Measurements from ENCODE around the gene NAT16. TPM values are rescaled to one million over a fixed set of nuclear protein-coding genes. Genes with fewer than 3 reads are reported as not detected.

Gene NAT16
- total RNA-seq, 2 donors from 2014 or later: not detected

- H3K4me3 ChIP-seq: no peak overlapping the region
- TF ChIP-seq POLR2AphosphoS5 (IDR thresholded peaks at IDR 0.05) (no peak), CTCF (IDR thresholded peaks at IDR 0.05) (no peak), POLR2A (IDR thresholded peaks at IDR 0.05) (no peak)
- no peaks in the 10 kb centered on the region for H3K36me3 ChIP-seq
- H3K27ac ChIP-seq: no peak overlapping the region
- no peak for DNase-seq (ENCODE audit: low spot score)
- no peaks in the 10 kb centered on the region for H3K4me1 ChIP-seq (replicated peaks)
- H3K27me3 ChIP-seq (replicated peaks; ENCODE audit: insufficient read depth): no peaks in the 10 kb centered on the region
- no peaks in the 10 kb centered on the region for H3K9me3 ChIP-seq
- WGBS: 88% methylated on average over 17 of the region's 17 CpGs
- intact Hi-C loops (cut with DNase I): no loop called here
Measured at GRCh38 chr7:101195884-101196283, 15.8 kb upstream of the NAT16 start.

GRCh38 chr7:101189109-101189508 is 9.0 kb upstream of the NAT16 start:
- Histone ChIP-seq H3K9me3 (no peaks in the 10 kb centered on the region), H3K36me3 (no peaks in the 10 kb centered on the region), H3K4me1 (replicated peaks) (no peaks in the 10 kb centered on the region), H3K27ac (no peak overlapping the region), H3K4me3 (no peak overlapping the region), H3K27me3 (replicated peaks; ENCODE audit: insufficient read depth) (no peaks in the 10 kb centered on the region)
- intact Hi-C loops (cut with DNase I): no loop called here
- no peak for DNase-seq (ENCODE audit: low spot score)
- TF ChIP-seq CTCF (IDR thresholded peaks at IDR 0.05) (no peak), POLR2AphosphoS5 (IDR thresholded peaks at IDR 0.05) (no peak), POLR2A (IDR thresholded peaks at IDR 0.05) (no peak)
- 71% methylated on average over 8 of the region's 8 CpGs for WGBS

- DNase-seq (ENCODE audit: low spot score): no peak
- WGBS: 96% methylated on average over 4 of the region's 4 CpGs
- intact Hi-C loops (cut with DNase I): no loop called here
Measured at GRCh38 chr7:101186844-101187428, 6.8 kb upstream of the NAT16 start.

GRCh38 chr7:101186194-101186593 is 6.1 kb upstream of the NAT16 start:
- DNase-seq (ENCODE audit: low spot score): no peak
- Histone ChIP-seq H3K4me3 (no peak overlapping the region), H3K36me3 (no peaks in the 10 kb centered on the region), H3K9me3 (no peaks in the 10 kb centered on the region), H3K27ac (no peak overlapping the region), H3K27me3 (replicated peaks; ENCODE audit: insufficient read depth) (no peaks in the 10 kb centered on the region), H3K4me1 (replicated peaks) (no peaks in the 10 kb centered on the region)
- TF ChIP-seq POLR2AphosphoS5 (IDR thresholded peaks at IDR 0.05) (no peak), POLR2A (IDR thresholded peaks at IDR 0.05) (no peak), CTCF (IDR thresholded peaks at IDR 0.05) (no peak)
- intact Hi-C loops (cut with DNase I): no loop called here
- 67% methylated on average over 6 of the region's 6 CpGs for WGBS

More at GRCh38 chr7:101186844-101187428, 6.8 kb upstream of the NAT16 start:
- Histone ChIP-seq H3K4me3 (no peak overlapping the region), H3K4me1 (replicated peaks) (no peaks in the 10 kb centered on the region), H3K27me3 (replicated peaks; ENCODE audit: insufficient read depth) (no peaks in the 10 kb centered on the region), H3K9me3 (no peaks in the 10 kb centered on the region), H3K36me3 (no peaks in the 10 kb centered on the region), H3K27ac (no peak overlapping the region)
- TF ChIP-seq POLR2AphosphoS5 (IDR thresholded peaks at IDR 0.05) (no peak), CTCF (IDR thresholded peaks at IDR 0.05) (no peak), POLR2A (IDR thresholded peaks at IDR 0.05) (no peak)

- TF ChIP-seq CTCF (IDR thresholded peaks at IDR 0.05) (no peak), POLR2AphosphoS5 (IDR thresholded peaks at IDR 0.05) (no peak), POLR2A (IDR thresholded peaks at IDR 0.05) (no peak)
- Histone ChIP-seq H3K4me1 (replicated peaks) (no peaks in the 10 kb centered on the region), H3K27me3 (replicated peaks; ENCODE audit: insufficient read depth) (no peaks in the 10 kb centered on the region), H3K36me3 (no peaks in the 10 kb centered on the region), H3K27ac (no peak overlapping the region), H3K9me3 (no peaks in the 10 kb centered on the region), H3K4me3 (no peak overlapping the region)
- no peak for DNase-seq (ENCODE audit: low spot score)
- intact Hi-C loops (cut with DNase I): no loop called here
- 47% methylated on average over 5 of the region's 5 CpGs for WGBS
Measured at GRCh38 chr7:101185258-101185839, 5.3 kb upstream of the NAT16 start.
